GM18858 (cell line): Measurements from ENCODE around the gene N4BP3.

Source experiments
- ATAC-seq: cut with Tn5 transposase; IDR thresholded peaks from one replicate; pipeline ENCODE4 v1.9.1; 2021; ENCODE audit not compliant: unreplicated experiment

Gene N4BP3

DNA sequence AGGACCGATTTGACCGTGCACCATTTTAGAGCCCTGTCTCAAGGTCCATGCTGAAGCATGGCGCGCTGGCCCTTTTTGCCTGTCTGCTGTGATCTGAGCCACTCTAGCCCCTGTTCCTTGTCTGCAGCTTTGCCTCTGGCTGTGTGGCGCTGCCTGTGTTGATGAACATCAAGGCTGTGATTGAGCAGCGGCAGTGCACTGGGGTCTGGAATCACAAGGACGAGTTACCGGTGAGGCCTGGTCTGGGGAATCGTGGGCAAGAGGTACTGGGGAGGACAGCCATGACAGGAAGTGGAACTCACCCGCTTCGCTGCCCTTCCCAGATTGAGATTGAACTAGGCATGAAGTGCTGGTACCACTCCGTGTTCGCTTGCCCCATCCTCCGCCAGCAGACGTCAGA is 34.1 kb downstream of the N4BP3 start:
- no peak for ATAC-seq

DNA sequence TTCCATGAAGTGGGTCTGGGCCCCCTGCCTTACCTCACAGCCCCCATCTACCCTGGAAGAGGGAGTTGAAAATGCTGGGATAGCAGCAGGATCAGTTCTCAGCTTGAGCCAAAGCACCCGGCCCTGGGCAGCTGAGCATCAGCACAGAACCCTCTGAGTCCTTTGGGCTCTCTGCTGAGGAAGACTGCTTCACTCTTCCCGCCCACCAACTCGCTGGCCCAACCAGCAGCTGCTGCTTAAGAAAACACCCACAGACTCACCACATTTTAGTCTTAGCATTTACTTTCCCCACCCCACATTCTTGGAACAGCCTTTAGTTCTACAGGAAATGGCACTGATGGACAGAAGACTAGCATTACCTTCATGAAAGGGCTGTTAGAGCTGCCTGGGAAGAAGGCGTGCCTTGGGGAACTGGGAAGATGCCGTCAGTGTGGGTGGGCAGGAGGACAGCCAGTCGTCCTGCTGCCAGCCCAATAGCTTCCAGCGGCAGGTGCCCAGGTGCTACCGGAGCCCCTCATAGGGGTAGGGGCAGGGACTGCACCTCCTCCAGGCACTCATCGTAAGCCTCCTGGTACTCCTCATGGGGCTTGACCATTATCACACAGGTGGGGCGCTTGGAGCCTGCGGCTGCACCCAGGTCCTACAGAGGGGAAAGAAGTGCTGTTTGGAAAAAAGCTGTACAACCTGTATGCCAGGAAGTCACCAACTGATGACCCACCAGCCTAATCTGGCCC is 36.0 kb downstream of the N4BP3 start:
- no peak for ATAC-seq

DNA sequence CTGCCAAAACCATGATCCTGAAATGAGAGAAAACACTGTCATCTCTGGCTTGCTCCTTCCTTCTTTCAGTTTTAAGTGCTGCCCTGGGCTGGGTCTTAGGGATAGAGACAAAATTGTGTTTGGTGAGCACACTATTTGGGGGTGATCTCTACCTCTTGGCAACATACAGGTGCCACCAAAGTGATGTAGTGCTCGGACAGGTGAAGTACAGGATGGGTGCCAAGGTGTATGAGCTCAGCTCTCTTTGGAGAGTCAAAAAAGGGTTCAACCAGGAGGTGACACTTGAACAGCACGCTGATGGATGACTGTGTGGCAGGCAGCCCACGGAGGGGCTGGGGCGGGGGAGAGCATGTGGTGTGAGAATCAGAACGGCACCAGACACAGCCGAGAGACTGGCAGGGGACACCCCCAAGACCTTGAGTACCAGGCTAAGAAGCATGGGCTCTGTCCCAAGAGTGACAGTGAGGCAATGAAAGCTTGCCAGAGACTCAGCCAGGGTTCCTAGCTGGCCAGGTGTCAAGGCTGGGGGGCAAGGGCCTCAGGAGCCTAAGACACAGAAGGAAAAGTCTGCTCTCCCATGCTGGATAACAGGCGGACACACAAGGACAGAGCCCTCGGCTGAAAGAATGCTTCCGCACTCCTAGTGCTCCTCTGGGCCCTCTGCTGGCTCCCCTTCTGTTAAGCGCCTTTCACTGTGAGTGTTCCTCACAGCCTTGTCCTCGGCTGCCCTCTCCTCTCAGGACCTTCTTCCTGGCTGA is 37.8 kb downstream of the N4BP3 start:
- ATAC-seq = no peak

DNA sequence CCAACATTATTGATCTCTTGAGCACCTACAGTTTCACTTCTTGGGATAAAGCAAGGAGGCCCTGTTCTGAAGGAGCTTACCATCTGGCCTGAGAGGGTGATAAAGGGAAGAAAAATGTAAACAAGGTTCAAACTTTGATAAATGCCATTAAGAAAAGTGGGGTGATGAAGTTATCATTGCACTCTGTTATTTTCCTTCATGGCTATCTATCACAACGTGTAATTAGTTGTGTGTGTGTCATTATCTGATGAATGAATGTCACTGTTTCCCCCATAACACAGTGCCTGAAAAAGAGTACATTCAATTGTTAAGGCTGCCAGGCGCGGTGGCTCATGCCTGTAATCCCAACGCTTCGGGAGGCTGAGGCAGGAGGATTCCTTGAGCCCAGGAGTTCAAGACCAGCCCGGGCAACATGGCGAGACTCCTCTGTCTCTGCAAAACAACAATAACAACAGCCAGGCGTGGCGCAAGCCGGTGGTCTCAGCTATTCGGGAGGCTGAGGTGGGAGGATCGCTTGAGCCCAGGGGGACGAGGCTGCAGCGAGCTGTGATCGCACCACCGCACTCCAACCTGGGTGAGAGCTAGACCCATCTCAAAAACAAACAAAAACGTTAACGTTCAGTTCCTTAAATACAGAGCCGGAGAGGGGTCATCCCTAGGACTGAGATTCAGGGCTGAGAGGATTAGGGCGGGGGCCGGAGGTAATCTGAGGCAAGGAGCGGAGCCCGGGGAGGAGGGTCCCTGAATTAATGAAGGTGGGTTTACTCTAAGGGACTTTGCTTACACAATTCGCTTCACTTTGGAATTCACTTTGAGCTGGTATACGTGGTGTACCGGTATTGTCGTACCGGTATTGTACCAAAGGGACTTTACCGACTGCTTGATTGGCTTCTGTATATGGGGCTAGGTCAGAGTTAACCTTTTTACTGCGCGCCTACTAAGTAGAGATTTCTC is 39.4 kb downstream of the N4BP3 start:
- ATAC-seq = no peak

DNA sequence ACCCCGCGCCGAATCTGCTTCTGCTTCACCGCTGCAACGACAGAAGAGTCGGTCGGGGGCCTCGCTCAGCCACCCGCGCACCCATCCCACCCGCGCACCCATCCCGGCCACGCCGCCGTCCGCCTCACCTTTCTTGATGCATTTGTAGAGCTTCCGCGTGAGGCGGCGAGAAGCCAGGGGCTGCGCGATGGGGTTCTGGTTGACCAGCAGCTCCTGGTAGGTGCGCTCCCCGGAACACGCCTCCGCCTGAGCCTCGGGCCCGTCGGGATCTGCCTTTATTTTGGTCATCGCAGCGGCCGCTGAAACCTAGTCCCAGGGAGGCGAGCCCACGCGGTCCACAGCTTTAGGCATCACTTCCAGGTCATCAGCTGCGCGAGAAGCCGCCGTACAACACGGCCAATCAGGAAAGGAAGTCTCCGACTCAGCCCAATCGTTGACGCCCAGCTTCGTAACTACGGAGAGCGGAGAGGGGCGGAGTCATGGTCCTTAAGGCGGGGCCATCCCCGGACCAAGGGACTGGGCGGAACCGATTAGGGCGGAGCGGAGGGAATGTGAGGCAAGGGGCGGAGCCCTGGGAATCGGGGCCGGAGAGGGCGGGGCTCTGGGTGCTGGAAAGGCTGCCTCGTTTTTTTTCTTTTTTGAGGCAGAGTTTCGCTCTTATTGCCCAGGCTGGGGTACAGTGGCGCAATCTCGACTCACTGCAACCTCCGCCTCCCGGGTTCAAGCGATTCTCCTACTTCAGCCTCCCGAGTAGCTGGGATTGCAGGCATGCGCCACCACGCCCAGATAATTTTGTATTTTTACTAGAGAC is 40.4 kb downstream of the N4BP3 start, which contains the start of gene NHP2:
Gene NHP2, minus strand, starts transcription at position 356 of the 811 bp plus-strand sequence. Its CDS starts 68 bp downstream, at position 288.
- ATAC-seq = peak; percentile 92

DNA sequence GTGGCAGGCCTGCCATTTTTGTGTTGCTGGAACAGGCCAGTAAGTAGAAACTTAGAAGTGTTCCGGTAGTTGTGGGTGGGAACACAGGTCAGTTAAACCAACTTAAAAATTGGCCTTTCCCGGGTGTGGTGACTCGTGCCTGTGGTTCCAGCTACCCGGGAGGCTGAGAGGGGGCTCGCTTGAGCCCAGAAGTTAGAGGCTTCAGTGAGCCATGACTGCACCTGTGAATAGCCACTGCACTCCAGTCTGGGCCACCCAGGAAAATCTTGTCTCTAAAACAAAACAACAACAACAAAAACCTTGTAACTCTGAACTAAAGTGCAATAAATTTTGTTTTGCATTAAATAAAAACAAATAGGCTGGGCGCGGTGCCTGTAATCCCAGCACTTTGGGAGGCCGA is 41.7 kb downstream of the N4BP3 start:
- ATAC-seq = no peak

DNA sequence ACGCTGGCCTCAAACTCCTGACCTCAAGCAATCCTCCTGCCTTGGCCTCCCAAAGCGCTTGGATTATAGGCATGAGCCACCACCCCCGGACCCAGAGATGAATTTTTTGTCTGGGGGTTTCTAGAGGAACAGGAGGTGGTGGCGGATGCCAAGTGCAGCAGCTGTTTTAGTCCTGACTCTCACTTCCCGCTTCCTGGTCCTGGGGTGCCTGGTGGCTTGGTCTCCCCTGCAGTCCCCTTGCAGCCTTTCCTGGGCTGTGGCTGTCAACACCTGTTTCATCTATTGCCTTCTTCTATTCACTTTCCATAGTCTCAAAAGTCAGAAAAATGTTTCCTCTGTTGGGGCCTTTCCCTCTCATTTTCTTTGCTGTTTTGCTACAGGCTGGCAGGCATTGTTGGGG is 46.8 kb downstream of the N4BP3 start:
- ATAC-seq = no peak

DNA sequence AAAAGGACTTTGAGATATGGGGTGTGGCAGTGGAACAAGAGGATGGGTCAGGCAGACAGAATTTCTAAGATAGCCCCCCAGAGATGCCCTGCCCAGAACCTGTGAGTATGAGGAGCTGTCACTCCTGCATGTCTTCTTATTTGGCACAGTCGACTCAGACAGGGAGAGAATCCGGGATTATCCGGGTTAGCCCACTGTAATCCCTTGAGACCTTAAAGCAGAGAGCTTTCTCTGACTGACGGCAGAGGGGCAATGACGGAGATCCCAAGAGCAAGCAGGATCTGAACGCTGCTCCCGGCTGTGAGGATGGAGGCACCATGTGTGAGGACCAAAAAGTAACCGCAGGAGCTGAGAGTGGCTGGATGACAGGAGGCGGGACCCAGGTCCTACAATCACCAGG is 49.1 kb downstream of the N4BP3 start:
- ATAC-seq = no peak

DNA sequence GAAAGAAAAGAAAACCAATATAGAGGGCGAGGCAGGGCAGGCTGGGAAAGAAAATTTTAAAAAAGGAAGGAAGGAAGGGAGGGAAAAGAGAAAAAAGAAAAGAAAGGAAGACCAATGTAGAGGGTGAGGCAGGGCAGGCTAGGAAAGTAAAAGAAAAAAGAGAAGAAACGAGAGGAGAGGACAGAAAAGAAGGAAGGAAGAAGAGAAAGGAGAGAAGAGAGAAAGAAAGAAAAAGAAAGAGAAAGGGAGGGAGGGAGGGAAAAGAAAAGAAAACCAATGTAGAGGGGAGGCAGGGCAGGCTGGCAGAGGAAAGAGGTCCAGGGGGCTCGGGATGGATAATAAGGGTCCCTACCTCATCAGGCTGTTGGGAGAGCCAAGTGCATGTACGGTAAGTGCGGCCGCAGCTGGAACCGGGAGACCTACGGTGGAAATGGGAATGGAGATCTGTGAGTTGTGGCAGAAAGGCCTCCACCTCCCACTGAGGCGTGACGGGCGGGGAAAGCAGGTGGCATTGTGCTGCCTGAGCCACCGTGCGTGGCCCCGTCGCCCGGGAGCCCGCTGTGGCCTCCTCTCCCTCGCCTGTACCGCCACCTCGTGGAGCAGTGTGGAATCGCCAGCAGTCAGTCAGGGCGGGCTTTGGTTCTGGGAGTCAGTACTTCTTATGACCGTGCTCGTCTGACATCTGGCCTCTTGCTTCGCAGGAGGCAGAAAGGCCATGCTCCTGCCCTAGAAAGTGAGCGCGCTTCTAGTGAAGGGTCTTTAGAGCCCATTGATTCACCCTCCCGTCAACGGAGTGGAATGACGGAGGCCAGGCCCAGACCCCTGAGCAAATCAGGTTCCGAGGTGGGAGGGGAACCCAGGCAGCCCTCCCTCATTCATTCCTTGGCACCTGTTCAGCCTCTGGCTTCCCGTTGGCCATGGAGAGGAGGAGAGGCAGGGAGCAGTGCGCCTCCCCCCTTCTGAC is 50.7 kb downstream of the N4BP3 start:
- peak; percentile 77 for ATAC-seq

DNA sequence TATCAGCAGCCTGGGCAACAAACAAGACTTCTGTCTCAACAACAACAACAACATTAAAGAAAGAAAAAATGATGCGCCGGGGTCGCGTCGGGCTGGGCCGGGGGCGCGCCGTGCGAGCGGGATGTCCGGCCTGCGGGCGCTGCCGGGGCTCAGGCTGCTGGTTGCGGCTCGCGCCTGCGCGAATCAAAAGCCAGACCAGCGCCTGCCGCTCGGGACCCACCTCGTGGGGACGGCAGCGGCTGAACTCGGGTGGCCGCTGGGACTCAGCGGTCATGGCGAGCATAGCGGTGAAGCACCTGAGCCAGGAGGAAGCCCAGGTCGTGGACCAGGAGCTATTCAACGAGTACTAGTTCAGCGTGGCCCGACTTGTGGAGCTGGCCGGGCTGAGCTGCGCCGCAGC is 52.2 kb downstream of the N4BP3 start:
- no peak for ATAC-seq

DNA sequence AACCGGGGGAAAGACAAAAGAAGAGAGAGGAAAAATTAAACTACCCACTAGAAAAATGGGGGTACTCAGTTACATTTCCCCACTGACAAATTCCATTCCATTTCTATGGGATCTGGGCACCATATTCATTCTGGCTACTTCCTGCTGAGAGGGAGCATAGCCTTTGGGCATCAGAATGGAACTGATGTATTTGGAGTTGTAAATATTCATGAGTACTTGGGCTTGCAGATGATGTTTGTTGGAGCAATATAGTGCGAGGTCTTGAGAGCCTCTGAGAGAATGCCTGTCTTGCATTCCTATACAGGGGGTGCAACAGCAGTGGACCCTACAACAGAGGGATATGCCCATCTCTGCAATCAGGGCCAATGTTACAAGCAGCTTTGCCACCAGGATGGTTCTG is 57.1 kb downstream of the N4BP3 start:
- ATAC-seq = no peak

DNA sequence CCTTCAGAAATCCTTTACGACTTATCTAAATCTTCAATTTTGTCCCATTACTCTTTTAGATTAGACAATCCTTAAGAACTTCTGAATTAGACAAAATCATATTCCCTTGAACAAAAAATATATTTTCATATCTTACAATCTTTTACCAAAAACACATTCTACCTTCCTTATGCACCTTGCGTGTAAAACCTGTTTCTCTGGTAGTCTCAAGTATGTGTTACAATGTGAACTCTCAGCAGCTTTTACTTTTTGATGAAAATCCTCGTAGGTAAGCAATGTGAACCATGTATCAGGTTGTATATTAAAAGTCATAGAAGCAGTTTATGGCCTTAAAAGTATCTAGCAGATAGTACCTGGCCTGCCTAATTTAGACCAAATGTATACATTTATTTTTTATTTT is 61.1 kb downstream of the N4BP3 start:
- ATAC-seq = no peak
